ENCODE measurements around the gene LPXN.

DNA sequence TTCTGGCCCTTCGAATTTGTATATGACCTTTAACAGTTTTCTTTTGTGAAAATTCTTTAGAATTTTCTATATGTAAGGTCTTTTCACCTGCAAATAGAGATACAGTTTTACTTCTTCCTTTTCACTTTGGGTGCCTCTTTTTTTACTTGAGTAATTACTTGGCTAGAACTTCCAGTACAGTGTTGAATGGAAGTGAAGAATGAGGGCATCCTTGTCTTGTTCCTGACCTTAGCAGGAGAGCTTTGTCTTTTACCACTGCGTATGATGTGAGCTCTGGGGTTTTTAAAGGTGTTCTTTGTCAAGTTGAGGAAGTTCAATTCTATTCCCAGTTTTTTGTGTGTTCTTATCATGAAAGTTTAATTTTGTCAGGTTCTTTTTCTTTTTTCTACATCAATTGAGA, 24.9 kb upstream of the LPXN start:
- TF ChIP-seq, protein P1, sequence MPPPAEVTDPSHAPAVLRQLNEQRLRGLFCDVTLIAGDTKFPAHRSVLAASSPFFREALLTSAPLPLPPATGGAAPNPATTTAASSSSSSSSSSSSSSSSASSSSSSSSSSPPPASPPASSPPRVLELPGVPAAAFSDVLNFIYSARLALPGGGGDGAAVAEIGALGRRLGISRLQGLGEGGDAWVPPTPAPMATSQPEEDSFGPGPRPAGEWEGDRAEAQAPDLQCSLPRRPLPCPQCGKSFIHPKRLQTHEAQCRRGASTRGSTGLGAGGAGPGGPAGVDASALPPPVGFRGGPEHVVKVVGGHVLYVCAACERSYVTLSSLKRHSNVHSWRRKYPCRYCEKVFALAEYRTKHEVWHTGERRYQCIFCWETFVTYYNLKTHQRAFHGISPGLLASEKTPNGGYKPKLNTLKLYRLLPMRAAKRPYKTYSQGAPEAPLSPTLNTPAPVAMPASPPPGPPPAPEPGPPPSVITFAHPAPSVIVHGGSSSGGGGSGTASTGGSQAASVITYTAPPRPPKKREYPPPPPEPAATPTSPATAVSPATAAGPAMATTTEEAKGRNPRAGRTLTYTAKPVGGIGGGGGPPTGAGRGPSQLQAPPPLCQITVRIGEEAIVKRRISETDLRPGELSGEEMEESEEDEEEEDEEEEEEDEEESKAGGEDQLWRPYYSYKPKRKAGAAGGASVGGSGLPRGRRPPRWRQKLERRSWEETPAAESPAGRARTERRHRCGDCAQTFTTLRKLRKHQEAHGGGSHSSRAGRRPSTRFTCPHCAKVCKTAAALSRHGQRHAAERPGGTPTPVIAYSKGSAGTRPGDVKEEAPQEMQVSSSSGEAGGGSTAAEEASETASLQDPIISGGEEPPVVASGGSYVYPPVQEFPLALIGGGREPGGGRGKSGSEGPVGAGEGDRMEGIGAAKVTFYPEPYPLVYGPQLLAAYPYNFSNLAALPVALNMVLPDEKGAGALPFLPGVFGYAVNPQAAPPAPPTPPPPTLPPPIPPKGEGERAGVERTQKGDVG (CRISPR knock-in tag; IDR thresholded peaks at IDR 0.05), result no peak
- no peak for TF ChIP-seq BCL11A (IDR thresholded peaks at IDR 0.05; ENCODE audit: low read depth, low read length)
- no peak for TF ChIP-seq GABPA (IDR thresholded peaks at IDR 0.05; ENCODE audit: low read depth)
- TF ChIP-seq POLR2AphosphoS5 (IDR thresholded peaks at IDR 0.05; ENCODE audit: low read length), result no peak
- no peak for TF ChIP-seq MTA3 (IDR thresholded peaks at IDR 0.05; ENCODE audit: borderline replicate concordance, low read length)
- TF ChIP-seq, protein P2, sequence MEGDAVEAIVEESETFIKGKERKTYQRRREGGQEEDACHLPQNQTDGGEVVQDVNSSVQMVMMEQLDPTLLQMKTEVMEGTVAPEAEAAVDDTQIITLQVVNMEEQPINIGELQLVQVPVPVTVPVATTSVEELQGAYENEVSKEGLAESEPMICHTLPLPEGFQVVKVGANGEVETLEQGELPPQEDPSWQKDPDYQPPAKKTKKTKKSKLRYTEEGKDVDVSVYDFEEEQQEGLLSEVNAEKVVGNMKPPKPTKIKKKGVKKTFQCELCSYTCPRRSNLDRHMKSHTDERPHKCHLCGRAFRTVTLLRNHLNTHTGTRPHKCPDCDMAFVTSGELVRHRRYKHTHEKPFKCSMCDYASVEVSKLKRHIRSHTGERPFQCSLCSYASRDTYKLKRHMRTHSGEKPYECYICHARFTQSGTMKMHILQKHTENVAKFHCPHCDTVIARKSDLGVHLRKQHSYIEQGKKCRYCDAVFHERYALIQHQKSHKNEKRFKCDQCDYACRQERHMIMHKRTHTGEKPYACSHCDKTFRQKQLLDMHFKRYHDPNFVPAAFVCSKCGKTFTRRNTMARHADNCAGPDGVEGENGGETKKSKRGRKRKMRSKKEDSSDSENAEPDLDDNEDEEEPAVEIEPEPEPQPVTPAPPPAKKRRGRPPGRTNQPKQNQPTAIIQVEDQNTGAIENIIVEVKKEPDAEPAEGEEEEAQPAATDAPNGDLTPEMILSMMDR (IDR thresholded peaks at IDR 0.05 in 2 of 3, conservative IDR thresholded peaks at IDR 0.05 in 1 of 3; ENCODE audit: control insufficient read depth in 2 of 3, extremely low read depth in 1 of 3, insufficient read depth in 1 of 3, low read depth in 3 of 3, low read length in 3 of 3), result no peak
- TF ChIP-seq PML (IDR thresholded peaks at IDR 0.05; ENCODE audit: low read length), result no peak
- TF ChIP-seq MXI1 (IDR thresholded peaks at IDR 0.05; ENCODE audit: low read depth, low read length), result no peak
- no peak for TF ChIP-seq YBX1 (IDR thresholded peaks at IDR 0.05)

All from GM12878 (cell line).